PC-3 (cell line): ENCODE results near the gene PLEKHM2.

Experiments used
- CTCF ChIP-seq: fragments of 300-600 bp; sonication (generic); conservative IDR thresholded peaks from 2 replicates; pipeline ENCODE4 v1.5.1; 2017; ENCODE audit warnings: antibody characterized with exemption, low read depth, mild to moderate bottlenecking, low read length
- EZH2 ChIP-seq: fragments of 300-600 bp; sonication (generic); IDR thresholded peaks from one replicate; pipeline ENCODE4 v1.6.1; 2017; ENCODE audit warnings: antibody characterized with exemption, mild to moderate bottlenecking, low read length; ENCODE audit not compliant: unreplicated experiment

- no peak for TF ChIP-seq CTCF
- no peak for TF ChIP-seq EZH2
Observed at GRCh38 chr1:15698201-15698600, 14.1 kb downstream of the PLEKHM2 start.
